Stimulated activated CD4-positive, alpha-beta T cell treated with anti-CD3 and anti-CD28 coated beads, TNF-alpha, amount 100 ng/mL, for 24 hours (primary cell): ENCODE data around the gene PCDHB13.
"Not testable (repeated sequence)": the region's sequence is repeated elsewhere in the genome, so short reads cannot be mapped to it uniquely, and the experiment has no call there.

Source experiments
- DNase-seq, 3 experiments: peaks; one replicate each; pipeline ENCODE4 v3.0.0-alpha.2; 2020; ENCODE audit warnings: low read depth in 3 of 3

The PCDHB13 gene

DNA sequence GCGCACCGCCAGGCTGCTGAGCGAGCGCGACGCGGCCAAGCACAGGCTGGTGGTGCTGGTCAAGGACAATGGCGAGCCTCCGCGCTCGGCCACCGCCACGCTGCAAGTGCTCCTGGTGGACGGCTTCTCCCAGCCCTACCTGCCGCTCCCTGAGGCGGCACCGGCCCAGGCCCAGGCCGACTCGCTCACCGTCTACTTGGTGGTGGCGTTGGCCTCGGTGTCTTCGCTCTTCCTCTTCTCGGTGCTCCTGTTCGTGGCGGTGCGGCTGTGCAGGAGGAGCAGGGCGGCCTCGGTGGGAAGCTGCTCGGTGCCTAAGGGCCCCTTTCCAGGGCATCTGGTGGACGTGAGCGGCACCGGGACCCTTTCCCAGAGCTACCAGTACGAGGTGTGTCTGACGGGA, 12.1 kb upstream of the PCDHB13 start:
- DNase-seq: not testable (repeated sequence)

- DNase-seq: no peak
These were observed 5.2 kb upstream of the PCDHB13 start, which contains the start of gene PCDHB12 for GRCh38 chr5:141208478-141208877. PCDHB12 (plus strand) TSS chr5:141208719; CDS start chr5:141208908, 189 bp downstream.

DNA sequence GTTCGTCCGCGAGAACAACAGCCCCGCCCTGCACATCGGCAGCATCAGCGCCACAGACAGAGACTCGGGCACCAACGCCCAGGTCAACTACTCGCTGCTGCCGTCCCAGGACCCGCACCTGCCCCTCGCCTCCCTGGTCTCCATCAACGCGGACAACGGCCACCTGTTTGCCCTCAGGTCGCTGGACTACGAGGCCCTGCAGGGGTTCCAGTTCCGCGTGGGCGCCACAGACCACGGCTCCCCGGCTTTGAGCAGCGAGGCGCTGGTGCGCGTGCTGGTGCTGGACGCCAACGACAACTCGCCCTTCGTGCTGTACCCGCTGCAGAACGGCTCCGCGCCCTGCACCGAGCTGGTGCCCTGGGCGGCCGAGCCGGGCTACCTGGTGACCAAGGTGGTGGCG, 3.4 kb upstream of the PCDHB13 start:
- not testable (repeated sequence) for DNase-seq

- not testable (repeated sequence) for DNase-seq
These were observed 2.9 kb upstream of the PCDHB13 start for GRCh38 chr5:141210849-141211248.

- DNase-seq: not testable (repeated sequence)
These were observed 864 bp downstream of the PCDHB13 start for GRCh38 chr5:141214583-141214982.

DNA sequence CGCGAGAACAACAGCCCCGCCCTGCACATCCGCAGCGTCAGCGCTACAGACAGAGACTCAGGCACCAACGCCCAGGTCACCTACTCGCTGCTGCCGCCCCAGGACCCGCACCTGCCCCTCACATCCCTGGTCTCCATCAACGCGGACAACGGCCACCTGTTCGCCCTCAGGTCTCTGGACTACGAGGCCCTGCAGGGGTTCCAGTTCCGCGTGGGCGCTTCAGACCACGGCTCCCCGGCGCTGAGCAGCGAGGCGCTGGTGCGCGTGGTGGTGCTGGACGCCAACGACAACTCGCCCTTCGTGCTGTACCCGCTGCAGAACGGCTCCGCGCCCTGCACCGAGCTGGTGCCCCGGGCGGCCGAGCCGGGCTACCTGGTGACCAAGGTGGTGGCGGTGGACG, 1.8 kb downstream of the PCDHB13 start:
- DNase-seq: not testable (repeated sequence)

GRCh38 chr5:141216035-141216434, 2.3 kb downstream of the PCDHB13 start:
- not testable (repeated sequence) for DNase-seq

DNA sequence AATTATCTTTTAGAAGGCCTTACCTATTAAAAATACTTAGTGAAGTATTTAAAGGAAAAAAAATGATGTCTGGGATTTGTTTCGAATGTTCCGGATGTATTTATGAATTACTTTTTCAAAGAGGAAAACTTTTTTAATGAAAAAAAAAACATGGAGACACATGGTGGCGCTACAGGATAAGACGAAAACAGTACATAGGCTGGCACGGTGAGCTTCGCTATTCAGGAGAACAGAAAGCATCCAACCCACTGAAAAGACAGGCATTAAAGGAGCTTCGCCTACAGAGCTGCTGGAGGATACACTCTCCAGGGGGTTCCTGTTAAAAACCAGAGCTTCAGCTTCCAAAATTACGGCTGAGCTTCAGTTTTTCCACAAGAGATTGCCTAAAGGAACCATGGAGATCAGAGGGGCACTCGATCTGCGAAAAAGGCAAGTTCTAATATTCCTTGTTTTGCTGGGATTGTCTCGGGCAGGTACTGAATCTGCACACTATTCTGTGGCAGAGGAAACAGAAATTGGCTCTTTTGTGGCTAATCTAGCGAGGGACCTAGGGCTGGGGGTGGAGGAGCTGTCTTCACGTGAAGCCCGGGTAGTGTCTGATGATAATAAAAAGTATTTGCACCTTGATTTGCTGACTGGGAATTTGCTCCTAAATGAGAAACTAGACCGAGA, 9.5 kb downstream of the PCDHB13 start, which contains the start of gene PCDHB14:
Gene PCDHB14 (plus strand): TSS at position 232 of the 672 bp plus-strand sequence. CDS start 163 bp downstream, at position 395.
- DNase-seq: no peak

DNA sequence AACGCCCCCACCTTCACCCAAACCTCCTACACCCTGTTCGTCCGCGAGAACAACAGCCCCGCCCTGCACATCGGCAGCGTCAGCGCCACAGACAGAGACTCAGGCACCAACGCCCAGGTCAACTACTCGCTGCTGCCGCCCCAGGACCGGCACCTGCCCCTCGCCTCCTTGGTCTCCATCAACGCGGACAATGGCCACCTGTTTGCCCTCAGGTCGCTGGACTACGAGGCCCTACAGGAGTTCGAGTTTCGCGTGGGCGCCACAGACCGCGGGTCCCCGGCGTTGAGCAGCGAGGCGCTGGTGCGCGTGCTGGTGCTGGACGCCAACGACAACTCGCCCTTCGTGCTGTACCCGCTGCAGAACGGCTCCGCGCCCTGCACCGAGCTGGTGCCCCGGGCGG, 11.1 kb downstream of the PCDHB13 start:
- not testable (repeated sequence) for DNase-seq

- DNase-seq: not testable (repeated sequence)
These were observed 11.7 kb downstream of the PCDHB13 start for GRCh38 chr5:141225421-141225820.

GRCh38 chr5:141234109-141234667, 20.5 kb downstream of the PCDHB13 start:
- no peak for DNase-seq

- DNase-seq: not testable (repeated sequence)
These were observed 22.2 kb downstream of the PCDHB13 start for GRCh38 chr5:141235922-141236321.

- DNase-seq: no peak
These were observed 23.0 kb downstream of the PCDHB13 start for GRCh38 chr5:141236516-141237313.

DNA sequence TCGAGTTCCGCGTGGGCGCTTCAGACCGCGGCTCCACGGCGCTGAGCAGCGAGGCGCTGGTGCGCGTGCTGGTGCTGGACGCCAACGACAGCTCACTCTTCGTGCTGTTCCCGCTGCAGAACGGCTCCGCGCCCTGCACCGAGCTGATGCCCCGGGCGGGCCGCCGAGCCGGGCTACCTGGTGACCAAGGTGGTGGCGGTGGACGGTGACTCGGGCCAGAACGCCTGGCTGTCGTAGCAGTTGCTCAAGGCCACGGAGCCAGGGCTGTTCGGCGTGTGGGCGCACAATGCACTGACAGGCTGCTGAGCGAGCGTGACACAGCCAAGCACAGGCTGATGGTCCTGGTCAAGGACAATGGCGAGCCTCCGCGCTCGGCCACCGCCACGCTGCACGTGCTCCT, 27.8 kb downstream of the PCDHB13 start:
- no peak for DNase-seq

DNA sequence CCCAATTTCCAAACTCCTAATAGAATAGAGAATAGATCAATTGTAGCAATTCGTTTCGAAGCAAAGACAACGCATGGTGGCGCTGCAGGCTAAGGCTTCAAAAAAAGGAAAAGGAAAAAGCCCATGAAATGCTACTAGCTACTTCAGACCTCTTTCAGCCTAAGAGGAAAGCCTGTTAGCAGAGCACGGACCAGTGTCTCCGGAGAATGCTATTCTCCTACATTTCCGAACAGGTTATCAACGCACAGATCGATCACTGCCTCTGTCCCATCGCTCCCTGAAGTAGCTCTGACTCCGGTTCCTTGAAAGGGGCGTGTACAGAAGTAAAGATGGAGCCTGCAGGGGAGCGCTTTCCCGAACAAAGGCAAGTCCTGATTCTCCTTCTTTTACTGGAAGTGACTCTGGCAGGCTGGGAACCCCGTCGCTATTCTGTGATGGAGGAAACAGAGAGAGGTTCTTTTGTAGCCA, 31.6 kb downstream of the PCDHB13 start, which contains the start of gene PCDHB15:
Gene PCDHB15 (plus strand): TSS at position 146 of the 468 bp plus-strand sequence. CDS start 184 bp downstream, at position 330.
- peak in 1 of 3 experiments; percentile 7 for DNase-seq

DNA sequence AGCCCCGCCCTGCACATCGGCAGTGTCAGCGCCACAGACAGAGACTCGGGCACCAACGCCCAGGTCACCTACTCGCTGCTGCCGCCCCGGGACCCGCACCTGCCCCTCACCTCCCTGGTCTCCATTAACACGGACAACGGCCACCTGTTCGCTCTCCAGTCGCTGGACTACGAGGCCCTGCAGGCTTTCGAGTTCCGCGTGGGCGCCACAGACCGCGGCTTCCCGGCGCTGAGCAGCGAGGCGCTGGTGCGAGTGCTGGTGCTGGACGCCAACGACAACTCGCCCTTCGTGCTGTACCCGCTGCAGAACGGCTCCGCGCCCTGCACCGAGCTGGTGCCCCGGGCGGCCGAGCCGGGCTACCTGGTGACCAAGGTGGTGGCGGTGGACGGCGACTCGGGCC, 33.3 kb downstream of the PCDHB13 start:
- DNase-seq: not testable (repeated sequence)

- not testable (repeated sequence) for DNase-seq
These were observed 33.7 kb downstream of the PCDHB13 start for GRCh38 chr5:141247434-141247833.

DNA sequence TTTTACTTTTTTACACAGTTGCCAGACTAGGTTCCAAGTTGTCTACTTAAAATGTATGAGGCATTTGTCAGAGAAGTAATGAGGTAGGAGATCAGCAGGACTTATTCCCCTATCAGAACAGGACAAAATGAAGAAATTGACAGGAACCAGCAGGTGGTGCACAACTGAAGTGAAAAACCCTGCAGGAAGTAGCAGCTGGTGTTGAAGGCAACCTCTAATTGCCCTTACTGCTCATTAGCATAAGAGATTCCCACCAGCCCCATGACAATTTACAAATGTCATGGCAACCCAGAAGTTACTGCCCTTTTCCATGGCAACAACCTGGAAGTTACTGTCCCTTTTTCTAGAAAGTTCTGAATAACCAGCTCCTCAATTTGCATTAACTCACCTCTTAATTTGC, 36.9 kb downstream of the PCDHB13 start:
- no peak for DNase-seq

DNA sequence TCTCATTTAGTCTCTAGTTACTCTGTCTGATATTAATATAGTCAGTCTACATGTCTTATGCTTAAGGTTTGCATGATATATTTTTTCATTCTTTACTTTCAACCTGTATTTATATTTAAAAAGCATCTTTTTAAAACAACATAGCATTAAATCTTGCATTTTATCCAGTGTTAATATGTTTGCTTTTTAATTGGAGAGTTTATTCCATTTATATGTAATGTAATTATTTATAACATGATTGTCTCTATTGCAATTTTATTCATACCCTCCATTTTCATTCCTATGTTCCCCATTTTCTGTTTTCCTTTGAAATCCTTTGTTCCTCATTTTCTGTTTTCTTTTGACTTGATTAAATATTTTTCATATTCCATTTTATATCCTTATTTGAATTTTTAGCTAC, 44.7 kb downstream of the PCDHB13 start:
- no peak for DNase-seq

GRCh38 chr5:141258948-141259347, 45.2 kb downstream of the PCDHB13 start:
- DNase-seq: no peak

DNA sequence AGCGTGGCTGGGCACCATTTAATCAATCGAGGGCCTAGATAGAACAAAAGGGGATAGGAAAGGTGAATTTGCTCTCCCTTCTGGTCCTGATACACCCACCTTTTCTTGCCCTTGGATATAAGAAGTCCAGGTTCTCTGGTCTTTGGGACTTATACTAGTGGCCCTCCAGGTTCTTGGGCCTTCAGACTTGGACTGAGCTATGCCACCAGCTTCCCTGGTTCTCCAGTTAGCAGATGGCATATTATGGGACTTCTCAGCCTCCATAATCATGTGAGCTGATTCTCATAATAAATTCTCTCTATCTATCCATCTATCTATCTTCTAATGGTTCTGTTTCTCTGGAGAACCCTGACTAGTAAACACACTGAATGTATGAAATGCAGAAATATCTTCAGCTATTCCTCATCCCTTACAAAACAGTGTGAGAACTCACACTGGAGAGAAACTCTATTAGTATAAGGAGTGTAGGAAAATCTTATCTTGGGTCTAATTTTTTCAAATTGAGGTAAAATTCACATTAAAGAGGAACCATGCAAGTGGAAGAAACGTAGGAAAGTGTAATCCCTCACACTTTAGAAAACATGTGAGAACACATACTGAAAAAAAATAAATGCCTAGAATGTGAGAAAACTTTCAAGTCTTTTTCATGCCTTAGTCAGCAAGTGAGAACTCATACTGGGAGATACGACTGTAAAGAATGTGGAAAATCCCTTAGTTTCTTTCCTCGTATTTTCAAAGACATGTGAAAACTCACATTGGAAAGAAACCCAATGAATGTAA, 46.9 kb downstream of the PCDHB13 start:
- DNase-seq: no peak

DNA sequence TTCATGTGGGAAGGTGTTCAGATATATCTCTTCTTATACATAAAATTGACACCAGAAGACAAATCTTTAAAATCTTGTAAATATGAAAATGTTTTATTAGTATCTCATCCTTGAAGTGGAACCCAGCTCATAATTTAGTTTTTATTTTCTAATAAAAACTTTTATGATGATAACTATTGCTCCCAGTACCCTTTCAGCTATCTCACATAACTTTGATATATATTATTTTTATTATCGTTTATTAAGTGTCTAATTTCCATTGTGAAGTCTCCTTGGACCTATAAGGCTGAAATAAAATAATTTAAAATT, 47.5 kb downstream of the PCDHB13 start:
- no peak for DNase-seq
